WTC11 (cell line): ENCODE data around the gene PMP22. TPM values are rescaled to one million over a fixed set of nuclear protein-coding genes. Genes with fewer than 3 reads are reported as not detected.

Experiments
- ATAC-seq: fragments of 200-7000 bp; cut with Tn5 transposase; 2 replicates; pipeline ENCODE4 v1.10.0; 2021; ENCODE audit warnings: mild to moderate bottlenecking, moderate library complexity
- CTCF ChIA-PET: fragments of 300-600 bp; sonication (Branson Sonifier 250); formaldehyde crosslinking; loops from one replicate; lab custom pipeline; 2021; ENCODE audit warnings: antibody characterized with exemption; lab: Charles Lee
- POLR2A ChIA-PET: fragments of 350-600 bp; sonication (Branson Sonifier 250); formaldehyde crosslinking; loops from one replicate; lab custom pipeline; 2021; ENCODE audit warnings: antibody characterized with exemption; lab: Charles Lee
- DNase-seq: peaks from one replicate; pipeline ENCODE4 v3.0.0; 2021; ENCODE audit warnings: low spot score
- H3K27ac Mint-ChIP-seq: 2 replicates; pipeline ENCODE4 v1.8.0; 2021; ENCODE audit warnings: mixed read lengths
- H3K27me3 Mint-ChIP-seq: 2 replicates; pipeline ENCODE4 v1.8.0; 2021; ENCODE audit warnings: low read depth, mild to moderate bottlenecking, moderate library complexity, mixed read lengths
- H3K36me3 Mint-ChIP-seq: 2 replicates; pipeline ENCODE4 v1.8.0; 2021; ENCODE audit warnings: mixed read lengths
- H3K4me1 Mint-ChIP-seq: 2 replicates; pipeline ENCODE4 v1.8.0; 2022; ENCODE audit warnings: mixed read lengths
- H3K4me3 Mint-ChIP-seq: 2 replicates; pipeline ENCODE4 v1.8.0; 2021; ENCODE audit warnings: mild to moderate bottlenecking, moderate library complexity, mixed read lengths
- H3K9me3 Mint-ChIP-seq: 2 replicates; pipeline ENCODE4 v1.8.0; 2021; ENCODE audit warnings: mixed read lengths
- JUN ChIP-seq: sonication (generic); formaldehyde crosslinking; IDR thresholded peaks from 2 replicates; pipeline ENCODE4 v1.8.0; 2023; ENCODE audit warnings: mild to moderate bottlenecking, missing genetic modification reagents
- NFE2L1 ChIP-seq: sonication (generic); formaldehyde crosslinking; IDR thresholded peaks from 2 replicates; pipeline ENCODE4 v1.8.1; 2023; ENCODE audit warnings: missing genetic modification reagents
- NFYB ChIP-seq: sonication (generic); formaldehyde crosslinking; conservative IDR thresholded peaks from 2 replicates; pipeline ENCODE4 v1.8.0; 2022; ENCODE audit warnings: low read depth, missing genetic modification reagents
- RELA ChIP-seq: sonication (generic); formaldehyde crosslinking; IDR thresholded peaks from 2 replicates; pipeline ENCODE4 v1.8.1; 2022; ENCODE audit warnings: missing genetic modification reagents, mild to moderate bottlenecking, borderline replicate concordance
- SMAD3 ChIP-seq: sonication (generic); formaldehyde crosslinking; IDR thresholded peaks from 2 replicates; pipeline ENCODE4 v1.8.0; 2022; ENCODE audit warnings: missing genetic modification reagents, mild to moderate bottlenecking, borderline replicate concordance
- TP53 ChIP-seq: sonication (generic); formaldehyde crosslinking; IDR thresholded peaks from 2 replicates; pipeline ENCODE4 v1.8.1; 2023; ENCODE audit warnings: mild to moderate bottlenecking, missing genetic modification reagents
- ZNF219 ChIP-seq: sonication (generic); formaldehyde crosslinking; IDR thresholded peaks from 2 replicates; pipeline ENCODE4 v1.8.0; 2023; ENCODE audit warnings: missing genetic modification reagents, mild to moderate bottlenecking, borderline replicate concordance
- total RNA-seq: library from RNA; stranded (reverse); gene quantifications from 3 replicates; pipeline ENCODE4 v1.2.3, GENCODE V29; 2021
- TF ChIP-seq, protein P1 (sequence below): sonication (generic); formaldehyde crosslinking; IDR thresholded peaks from 2 replicates; pipeline ENCODE4 v1.8.0; 2022; ENCODE audit warnings: missing genetic modification reagents
- TF ChIP-seq, protein P2 (sequence below): sonication (generic); formaldehyde crosslinking; IDR thresholded peaks from 2 replicates; pipeline ENCODE4 v1.8.0; 2023; ENCODE audit warnings: missing genetic modification reagents, mild to moderate bottlenecking, borderline replicate concordance
- TF ChIP-seq, protein P3 (sequence below): fragments of 250-450 bp; sonication (Bioruptor Pico); IDR thresholded peaks from 2 replicates; pipeline ENCODE4 v1.9.0; 2021; ENCODE audit warnings: mild to moderate bottlenecking
- TF ChIP-seq, protein P4 (sequence below): sonication (generic); formaldehyde crosslinking; IDR thresholded peaks from 2 replicates; pipeline ENCODE4 v1.8.0; 2023; ENCODE audit warnings: missing genetic modification reagents
- TF ChIP-seq, protein P5 (sequence below): sonication (generic); formaldehyde crosslinking; IDR thresholded peaks from 2 replicates; pipeline ENCODE4 v1.8.1; 2022; ENCODE audit warnings: low read depth, mild to moderate bottlenecking, moderate library complexity, missing genetic modification reagents, borderline replicate concordance

The PMP22 gene
- total RNA-seq, 1 experiment from 2014 or later, result 3.0 TPM

DNA sequence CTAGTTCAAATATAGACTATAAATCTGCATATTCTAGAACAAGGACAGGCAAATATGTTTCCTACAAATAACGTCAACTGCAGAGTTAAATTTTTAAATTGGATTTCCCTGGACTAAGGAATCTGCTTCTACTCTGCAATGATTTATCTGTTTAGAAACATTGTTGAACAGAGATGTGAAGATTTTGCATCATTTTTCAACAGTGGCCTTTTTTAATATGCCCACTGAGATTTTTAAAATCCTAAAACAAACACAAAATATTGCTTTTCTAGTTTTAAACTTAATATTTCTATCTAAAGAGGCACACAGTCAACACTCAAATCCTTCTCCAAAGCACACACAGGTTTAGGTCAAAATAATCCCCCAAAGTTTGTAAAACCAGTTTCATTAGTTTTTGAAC is 23.7 kb upstream of the PMP22 start (continued):
- TF ChIP-seq, protein P1, sequence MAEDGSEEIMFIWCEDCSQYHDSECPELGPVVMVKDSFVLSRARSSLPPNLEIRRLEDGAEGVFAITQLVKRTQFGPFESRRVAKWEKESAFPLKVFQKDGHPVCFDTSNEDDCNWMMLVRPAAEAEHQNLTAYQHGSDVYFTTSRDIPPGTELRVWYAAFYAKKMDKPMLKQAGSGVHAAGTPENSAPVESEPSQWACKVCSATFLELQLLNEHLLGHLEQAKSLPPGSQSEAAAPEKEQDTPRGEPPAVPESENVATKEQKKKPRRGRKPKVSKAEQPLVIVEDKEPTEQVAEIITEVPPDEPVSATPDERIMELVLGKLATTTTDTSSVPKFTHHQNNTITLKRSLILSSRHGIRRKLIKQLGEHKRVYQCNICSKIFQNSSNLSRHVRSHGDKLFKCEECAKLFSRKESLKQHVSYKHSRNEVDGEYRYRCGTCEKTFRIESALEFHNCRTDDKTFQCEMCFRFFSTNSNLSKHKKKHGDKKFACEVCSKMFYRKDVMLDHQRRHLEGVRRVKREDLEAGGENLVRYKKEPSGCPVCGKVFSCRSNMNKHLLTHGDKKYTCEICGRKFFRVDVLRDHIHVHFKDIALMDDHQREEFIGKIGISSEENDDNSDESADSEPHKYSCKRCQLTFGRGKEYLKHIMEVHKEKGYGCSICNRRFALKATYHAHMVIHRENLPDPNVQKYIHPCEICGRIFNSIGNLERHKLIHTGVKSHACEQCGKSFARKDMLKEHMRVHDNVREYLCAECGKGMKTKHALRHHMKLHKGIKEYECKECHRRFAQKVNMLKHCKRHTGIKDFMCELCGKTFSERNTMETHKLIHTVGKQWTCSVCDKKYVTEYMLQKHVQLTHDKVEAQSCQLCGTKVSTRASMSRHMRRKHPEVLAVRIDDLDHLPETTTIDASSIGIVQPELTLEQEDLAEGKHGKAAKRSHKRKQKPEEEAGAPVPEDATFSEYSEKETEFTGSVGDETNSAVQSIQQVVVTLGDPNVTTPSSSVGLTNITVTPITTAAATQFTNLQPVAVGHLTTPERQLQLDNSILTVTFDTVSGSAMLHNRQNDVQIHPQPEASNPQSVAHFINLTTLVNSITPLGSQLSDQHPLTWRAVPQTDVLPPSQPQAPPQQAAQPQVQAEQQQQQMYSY, result no peak
- TF ChIP-seq, all 79 proteins: peak for 0

DNA sequence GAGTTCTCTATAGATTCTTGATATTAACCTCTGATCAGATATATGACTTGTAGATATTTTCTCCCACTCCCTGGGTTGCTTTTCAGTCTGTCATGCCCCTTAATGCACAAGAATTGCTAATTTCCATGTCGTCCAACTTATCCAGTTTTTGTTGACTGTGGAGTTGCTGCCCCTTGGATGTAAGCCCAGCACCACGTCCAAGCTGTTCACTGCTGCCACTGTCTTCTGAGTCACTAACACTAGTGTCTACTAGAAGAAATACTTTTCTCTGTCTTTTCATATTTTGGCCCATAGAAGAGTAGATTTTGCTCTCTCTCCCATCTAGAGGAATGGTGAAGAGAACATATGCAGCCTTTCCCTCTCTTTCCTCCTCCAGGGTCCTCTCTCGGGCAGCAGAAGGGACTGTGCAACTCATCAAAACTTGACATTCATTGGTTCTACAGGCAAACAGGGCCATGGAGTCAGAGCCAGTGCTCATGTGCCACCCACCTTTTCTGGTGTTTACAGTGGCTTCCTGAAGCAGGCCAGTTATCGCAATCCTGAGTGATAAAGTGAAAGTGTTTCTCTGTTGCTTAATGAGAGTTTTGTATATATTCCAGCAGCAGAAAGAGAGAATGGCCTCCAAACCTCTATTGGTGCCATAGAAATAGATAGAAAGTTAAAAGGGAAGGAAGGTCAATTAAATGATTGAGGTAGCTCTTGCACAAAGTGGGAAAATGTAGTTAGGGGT is 22.6 kb upstream of the PMP22 start:
- no peak overlapping the region for H3K27ac Mint-ChIP-seq
- peaks cover 10% of the 10 kb centered on the region for H3K9me3 Mint-ChIP-seq
- H3K36me3 Mint-ChIP-seq, result no peaks in the 10 kb centered on the region
- ATAC-seq (no peak), DNase-seq (no peak)
- H3K4me3 Mint-ChIP-seq, result no peak overlapping the region
- peaks cover 10% of the 10 kb centered on the region for H3K4me1 Mint-ChIP-seq
- no peak for TF ChIP-seq NFE2L1 (CRISPR knock-in tag)
- no peak for TF ChIP-seq TP53 (CRISPR knock-in tag)
- TF ChIP-seq ZNF219, result no peak
- TF ChIP-seq, protein P2, sequence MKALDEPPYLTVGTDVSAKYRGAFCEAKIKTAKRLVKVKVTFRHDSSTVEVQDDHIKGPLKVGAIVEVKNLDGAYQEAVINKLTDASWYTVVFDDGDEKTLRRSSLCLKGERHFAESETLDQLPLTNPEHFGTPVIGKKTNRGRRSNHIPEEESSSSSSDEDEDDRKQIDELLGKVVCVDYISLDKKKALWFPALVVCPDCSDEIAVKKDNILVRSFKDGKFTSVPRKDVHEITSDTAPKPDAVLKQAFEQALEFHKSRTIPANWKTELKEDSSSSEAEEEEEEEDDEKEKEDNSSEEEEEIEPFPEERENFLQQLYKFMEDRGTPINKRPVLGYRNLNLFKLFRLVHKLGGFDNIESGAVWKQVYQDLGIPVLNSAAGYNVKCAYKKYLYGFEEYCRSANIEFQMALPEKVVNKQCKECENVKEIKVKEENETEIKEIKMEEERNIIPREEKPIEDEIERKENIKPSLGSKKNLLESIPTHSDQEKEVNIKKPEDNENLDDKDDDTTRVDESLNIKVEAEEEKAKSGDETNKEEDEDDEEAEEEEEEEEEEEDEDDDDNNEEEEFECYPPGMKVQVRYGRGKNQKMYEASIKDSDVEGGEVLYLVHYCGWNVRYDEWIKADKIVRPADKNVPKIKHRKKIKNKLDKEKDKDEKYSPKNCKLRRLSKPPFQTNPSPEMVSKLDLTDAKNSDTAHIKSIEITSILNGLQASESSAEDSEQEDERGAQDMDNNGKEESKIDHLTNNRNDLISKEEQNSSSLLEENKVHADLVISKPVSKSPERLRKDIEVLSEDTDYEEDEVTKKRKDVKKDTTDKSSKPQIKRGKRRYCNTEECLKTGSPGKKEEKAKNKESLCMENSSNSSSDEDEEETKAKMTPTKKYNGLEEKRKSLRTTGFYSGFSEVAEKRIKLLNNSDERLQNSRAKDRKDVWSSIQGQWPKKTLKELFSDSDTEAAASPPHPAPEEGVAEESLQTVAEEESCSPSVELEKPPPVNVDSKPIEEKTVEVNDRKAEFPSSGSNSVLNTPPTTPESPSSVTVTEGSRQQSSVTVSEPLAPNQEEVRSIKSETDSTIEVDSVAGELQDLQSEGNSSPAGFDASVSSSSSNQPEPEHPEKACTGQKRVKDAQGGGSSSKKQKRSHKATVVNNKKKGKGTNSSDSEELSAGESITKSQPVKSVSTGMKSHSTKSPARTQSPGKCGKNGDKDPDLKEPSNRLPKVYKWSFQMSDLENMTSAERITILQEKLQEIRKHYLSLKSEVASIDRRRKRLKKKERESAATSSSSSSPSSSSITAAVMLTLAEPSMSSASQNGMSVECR, result no peak
- ChIA-PET CTCF (no interaction called here), POLR2A (no interaction called here)
- H3K27me3 Mint-ChIP-seq, result no peaks in the 10 kb centered on the region; the same call in 1 of the 2 replicates

DNA sequence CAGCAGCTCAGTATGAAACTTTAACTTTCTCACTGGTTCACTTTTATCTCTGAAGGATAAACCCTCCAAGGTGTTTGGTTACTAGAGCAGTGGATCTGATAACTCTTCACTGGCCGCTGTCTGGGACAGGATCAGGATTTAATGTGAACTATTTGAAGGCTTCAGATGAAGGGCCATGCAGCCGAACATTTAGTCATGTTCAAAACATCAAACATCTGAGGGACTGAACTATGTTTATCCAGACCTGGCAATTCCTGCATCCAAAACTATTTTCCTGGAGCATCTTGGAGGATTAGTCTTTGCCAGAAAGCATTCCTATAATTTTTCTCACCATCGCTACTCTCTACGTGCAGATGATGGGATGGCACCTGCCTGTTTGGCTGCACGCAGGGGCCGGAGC is 20.3 kb upstream of the PMP22 start:
- Mint-ChIP-seq H3K27ac (no peak overlapping the region), H3K36me3 (no peaks in the 10 kb centered on the region), H3K4me1 (no peaks in the 10 kb centered on the region), H3K9me3 (0 out of 2 replicates have a peak, but pooled peaks cover 5% of the 10 kb centered on the region), H3K27me3 (no peaks in the 10 kb centered on the region; the same call in 1 of the 2 replicates)
- DNase-seq, result no peak
- ChIA-PET POLR2A (no interaction called here), CTCF (interaction anchor here (0.6 kb wide), 1 partner anchor 53 kb away, joined by 3 read pairs; no protein-coding TSS in a partner anchor)
- ATAC-seq, result no peak
- TF ChIP-seq, protein P3, sequence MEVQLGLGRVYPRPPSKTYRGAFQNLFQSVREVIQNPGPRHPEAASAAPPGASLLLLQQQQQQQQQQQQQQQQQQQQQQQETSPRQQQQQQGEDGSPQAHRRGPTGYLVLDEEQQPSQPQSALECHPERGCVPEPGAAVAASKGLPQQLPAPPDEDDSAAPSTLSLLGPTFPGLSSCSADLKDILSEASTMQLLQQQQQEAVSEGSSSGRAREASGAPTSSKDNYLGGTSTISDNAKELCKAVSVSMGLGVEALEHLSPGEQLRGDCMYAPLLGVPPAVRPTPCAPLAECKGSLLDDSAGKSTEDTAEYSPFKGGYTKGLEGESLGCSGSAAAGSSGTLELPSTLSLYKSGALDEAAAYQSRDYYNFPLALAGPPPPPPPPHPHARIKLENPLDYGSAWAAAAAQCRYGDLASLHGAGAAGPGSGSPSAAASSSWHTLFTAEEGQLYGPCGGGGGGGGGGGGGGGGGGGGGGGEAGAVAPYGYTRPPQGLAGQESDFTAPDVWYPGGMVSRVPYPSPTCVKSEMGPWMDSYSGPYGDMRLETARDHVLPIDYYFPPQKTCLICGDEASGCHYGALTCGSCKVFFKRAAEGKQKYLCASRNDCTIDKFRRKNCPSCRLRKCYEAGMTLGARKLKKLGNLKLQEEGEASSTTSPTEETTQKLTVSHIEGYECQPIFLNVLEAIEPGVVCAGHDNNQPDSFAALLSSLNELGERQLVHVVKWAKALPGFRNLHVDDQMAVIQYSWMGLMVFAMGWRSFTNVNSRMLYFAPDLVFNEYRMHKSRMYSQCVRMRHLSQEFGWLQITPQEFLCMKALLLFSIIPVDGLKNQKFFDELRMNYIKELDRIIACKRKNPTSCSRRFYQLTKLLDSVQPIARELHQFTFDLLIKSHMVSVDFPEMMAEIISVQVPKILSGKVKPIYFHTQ, result no peak
- TF ChIP-seq, protein P4, sequence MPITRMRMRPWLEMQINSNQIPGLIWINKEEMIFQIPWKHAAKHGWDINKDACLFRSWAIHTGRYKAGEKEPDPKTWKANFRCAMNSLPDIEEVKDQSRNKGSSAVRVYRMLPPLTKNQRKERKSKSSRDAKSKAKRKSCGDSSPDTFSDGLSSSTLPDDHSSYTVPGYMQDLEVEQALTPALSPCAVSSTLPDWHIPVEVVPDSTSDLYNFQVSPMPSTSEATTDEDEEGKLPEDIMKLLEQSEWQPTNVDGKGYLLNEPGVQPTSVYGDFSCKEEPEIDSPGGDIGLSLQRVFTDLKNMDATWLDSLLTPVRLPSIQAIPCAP (CRISPR knock-in tag), result no peak
- TF ChIP-seq RELA (CRISPR knock-in tag) (no peak), SMAD3 (CRISPR knock-in tag) (no peak), NFYB (no peak), JUN (CRISPR knock-in tag) (no peak)
- TF ChIP-seq, protein P5, sequence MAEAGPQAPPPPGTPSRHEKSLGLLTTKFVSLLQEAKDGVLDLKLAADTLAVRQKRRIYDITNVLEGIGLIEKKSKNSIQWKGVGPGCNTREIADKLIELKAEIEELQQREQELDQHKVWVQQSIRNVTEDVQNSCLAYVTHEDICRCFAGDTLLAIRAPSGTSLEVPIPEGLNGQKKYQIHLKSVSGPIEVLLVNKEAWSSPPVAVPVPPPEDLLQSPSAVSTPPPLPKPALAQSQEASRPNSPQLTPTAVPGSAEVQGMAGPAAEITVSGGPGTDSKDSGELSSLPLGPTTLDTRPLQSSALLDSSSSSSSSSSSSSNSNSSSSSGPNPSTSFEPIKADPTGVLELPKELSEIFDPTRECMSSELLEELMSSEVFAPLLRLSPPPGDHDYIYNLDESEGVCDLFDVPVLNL (CRISPR knock-in tag), result no peak
- TF ChIP-seq, all 79 proteins: peak for 0
- H3K4me3 Mint-ChIP-seq, result no peak overlapping the region
